ENCODE data around the gene NHERF1.

DNA sequence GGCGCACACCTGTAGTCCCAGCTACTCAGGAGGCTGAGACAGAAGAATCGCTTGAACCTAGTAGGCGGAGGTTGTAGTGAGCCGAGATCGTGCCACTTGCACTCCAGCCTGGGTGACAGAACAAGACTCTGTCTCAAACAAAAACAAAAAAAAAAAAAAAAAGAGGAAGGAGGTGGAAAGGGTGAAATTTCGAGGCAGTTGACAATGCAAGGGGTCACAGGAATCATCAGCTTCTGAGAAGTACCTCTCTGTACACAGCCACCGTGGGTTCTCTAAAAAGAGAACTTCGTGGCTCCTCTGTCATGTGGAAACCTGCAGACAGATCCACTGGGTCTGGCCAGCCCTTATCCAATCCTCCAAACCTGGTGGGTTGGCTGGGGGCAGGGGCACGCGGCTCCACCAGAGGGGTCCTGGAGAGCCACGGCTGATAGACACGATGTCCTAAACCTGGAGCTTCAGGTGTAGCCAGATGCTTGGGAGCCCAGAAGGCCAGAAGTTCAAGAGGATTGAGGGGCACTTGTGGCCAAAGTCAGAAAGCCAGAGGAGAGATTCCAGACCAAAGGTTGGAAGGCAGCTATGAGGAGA lies 35.2 kb upstream of the NHERF1 start:
- TF ChIP-seq ZFP30 (CRISPR knock-in tag; IDR thresholded peaks at IDR 0.05) (no peak), RARB (CRISPR knock-in tag; IDR thresholded peaks at IDR 0.05) (no peak), ZFP3 (CRISPR knock-in tag; IDR thresholded peaks at IDR 0.05) (no peak), ESRRG (CRISPR knock-in tag; IDR thresholded peaks at IDR 0.05) (no peak), TOX (CRISPR knock-in tag; IDR thresholded peaks at IDR 0.05; ENCODE audit: borderline replicate concordance) (no peak), ARNTL (CRISPR knock-in tag; IDR thresholded peaks at IDR 0.05; ENCODE audit: borderline replicate concordance, low read depth) (no peak), SNAI2 (CRISPR knock-in tag; IDR thresholded peaks at IDR 0.05) (no peak), GLIS3 (CRISPR knock-in tag; IDR thresholded peaks at IDR 0.05) (no peak), ISL1 (CRISPR knock-in tag; IDR thresholded peaks at IDR 0.05) (no peak)
- TF ChIP-seq, protein P1, sequence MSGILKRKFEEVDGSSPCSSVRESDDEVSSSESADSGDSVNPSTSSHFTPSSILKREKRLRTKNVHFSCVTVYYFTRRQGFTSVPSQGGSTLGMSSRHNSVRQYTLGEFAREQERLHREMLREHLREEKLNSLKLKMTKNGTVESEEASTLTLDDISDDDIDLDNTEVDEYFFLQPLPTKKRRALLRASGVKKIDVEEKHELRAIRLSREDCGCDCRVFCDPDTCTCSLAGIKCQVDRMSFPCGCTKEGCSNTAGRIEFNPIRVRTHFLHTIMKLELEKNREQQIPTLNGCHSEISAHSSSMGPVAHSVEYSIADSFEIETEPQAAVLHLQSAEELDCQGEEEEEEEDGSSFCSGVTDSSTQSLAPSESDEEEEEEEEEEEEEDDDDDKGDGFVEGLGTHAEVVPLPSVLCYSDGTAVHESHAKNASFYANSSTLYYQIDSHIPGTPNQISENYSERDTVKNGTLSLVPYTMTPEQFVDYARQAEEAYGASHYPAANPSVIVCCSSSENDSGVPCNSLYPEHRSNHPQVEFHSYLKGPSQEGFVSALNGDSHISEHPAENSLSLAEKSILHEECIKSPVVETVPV (CRISPR knock-in tag; IDR thresholded peaks at IDR 0.05), result no peak
- TF ChIP-seq, protein P2, sequence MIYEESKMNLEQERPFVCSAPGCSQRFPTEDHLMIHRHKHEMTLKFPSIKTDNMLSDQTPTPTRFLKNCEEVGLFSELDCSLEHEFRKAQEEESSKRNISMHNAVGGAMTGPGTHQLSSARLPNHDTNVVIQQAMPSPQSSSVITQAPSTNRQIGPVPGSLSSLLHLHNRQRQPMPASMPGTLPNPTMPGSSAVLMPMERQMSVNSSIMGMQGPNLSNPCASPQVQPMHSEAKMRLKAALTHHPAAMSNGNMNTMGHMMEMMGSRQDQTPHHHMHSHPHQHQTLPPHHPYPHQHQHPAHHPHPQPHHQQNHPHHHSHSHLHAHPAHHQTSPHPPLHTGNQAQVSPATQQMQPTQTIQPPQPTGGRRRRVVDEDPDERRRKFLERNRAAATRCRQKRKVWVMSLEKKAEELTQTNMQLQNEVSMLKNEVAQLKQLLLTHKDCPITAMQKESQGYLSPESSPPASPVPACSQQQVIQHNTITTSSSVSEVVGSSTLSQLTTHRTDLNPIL (CRISPR knock-in tag; IDR thresholded peaks at IDR 0.05; ENCODE audit: low read depth), result no peak
- TF ChIP-seq, protein P3, sequence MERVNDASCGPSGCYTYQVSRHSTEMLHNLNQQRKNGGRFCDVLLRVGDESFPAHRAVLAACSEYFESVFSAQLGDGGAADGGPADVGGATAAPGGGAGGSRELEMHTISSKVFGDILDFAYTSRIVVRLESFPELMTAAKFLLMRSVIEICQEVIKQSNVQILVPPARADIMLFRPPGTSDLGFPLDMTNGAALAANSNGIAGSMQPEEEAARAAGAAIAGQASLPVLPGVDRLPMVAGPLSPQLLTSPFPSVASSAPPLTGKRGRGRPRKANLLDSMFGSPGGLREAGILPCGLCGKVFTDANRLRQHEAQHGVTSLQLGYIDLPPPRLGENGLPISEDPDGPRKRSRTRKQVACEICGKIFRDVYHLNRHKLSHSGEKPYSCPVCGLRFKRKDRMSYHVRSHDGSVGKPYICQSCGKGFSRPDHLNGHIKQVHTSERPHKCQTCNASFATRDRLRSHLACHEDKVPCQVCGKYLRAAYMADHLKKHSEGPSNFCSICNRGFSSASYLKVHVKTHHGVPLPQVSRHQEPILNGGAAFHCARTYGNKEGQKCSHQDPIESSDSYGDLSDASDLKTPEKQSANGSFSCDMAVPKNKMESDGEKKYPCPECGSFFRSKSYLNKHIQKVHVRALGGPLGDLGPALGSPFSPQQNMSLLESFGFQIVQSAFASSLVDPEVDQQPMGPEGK (CRISPR knock-in tag; IDR thresholded peaks at IDR 0.05; ENCODE audit: borderline replicate concordance), result no peak
- TF ChIP-seq, protein P4, sequence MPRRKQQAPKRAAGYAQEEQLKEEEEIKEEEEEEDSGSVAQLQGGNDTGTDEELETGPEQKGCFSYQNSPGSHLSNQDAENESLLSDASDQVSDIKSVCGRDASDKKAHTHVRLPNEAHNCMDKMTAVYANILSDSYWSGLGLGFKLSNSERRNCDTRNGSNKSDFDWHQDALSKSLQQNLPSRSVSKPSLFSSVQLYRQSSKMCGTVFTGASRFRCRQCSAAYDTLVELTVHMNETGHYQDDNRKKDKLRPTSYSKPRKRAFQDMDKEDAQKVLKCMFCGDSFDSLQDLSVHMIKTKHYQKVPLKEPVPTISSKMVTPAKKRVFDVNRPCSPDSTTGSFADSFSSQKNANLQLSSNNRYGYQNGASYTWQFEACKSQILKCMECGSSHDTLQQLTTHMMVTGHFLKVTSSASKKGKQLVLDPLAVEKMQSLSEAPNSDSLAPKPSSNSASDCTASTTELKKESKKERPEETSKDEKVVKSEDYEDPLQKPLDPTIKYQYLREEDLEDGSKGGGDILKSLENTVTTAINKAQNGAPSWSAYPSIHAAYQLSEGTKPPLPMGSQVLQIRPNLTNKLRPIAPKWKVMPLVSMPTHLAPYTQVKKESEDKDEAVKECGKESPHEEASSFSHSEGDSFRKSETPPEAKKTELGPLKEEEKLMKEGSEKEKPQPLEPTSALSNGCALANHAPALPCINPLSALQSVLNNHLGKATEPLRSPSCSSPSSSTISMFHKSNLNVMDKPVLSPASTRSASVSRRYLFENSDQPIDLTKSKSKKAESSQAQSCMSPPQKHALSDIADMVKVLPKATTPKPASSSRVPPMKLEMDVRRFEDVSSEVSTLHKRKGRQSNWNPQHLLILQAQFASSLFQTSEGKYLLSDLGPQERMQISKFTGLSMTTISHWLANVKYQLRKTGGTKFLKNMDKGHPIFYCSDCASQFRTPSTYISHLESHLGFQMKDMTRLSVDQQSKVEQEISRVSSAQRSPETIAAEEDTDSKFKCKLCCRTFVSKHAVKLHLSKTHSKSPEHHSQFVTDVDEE (CRISPR knock-in tag; IDR thresholded peaks at IDR 0.05), result no peak

Data from SK-N-SH treated with all-trans-retinoic acid at 6 μM for 48 hours (cell line).